HCT116 (cell line): ENCODE results near the gene SLC9A9.

Source experiments
- ATF3 ChIP-seq: IDR thresholded peaks from 2 replicates; pipeline ENCODE4 v1.6.1; 2012
- CBX3 ChIP-seq: IDR thresholded peaks from 2 replicates; pipeline ENCODE4 v1.6.1; 2012; ENCODE audit warnings: low read depth
- CEBPB ChIP-seq: IDR thresholded peaks from 2 replicates; pipeline ENCODE4 v1.6.1; 2012; ENCODE audit warnings: low read depth
- CTCF ChIP-seq, 3 experiments: fragments of 200-600 bp in 1 of 3; sonication (generic) in 1 of 3; IDR thresholded peaks in 2 of 3; conservative IDR thresholded peaks in 1 of 3; 2 replicates each; pipeline ENCODE4 v1.5.1; 2012 to 2017; ENCODE audit warnings: low read depth in 2 of 3, low read length in 2 of 3, antibody characterized with exemption in 1 of 3, borderline replicate concordance in 1 of 3, control low read depth in 1 of 3, mild to moderate bottlenecking in 1 of 3, mixed read lengths in 1 of 3, mixed run types in 1 of 3, moderate library complexity in 1 of 3; ENCODE audit not compliant: insufficient read depth in 1 of 3
- EGR1 ChIP-seq: IDR thresholded peaks from 2 replicates; pipeline ENCODE4 v1.6.1; 2012; ENCODE audit warnings: low read depth
- ELF1 ChIP-seq: IDR thresholded peaks from 2 replicates; pipeline ENCODE4 v1.6.1; 2012; ENCODE audit warnings: low read depth, borderline replicate concordance
- EZH2phosphoT487 ChIP-seq: fragments of 200-600 bp; IDR thresholded peaks from 2 replicates; pipeline ENCODE4 v1.6.1; 2018; ENCODE audit warnings: antibody characterized with exemption, borderline replicate concordance
- JUND ChIP-seq: IDR thresholded peaks from 2 replicates; pipeline ENCODE4 v1.6.1; 2012
- POLR2A ChIP-seq: IDR thresholded peaks from 2 replicates; pipeline ENCODE4 v1.7.0; 2011; ENCODE audit warnings: borderline replicate concordance; ENCODE audit not compliant: insufficient read depth, insufficient read length; ENCODE audit errors: extremely low read depth
- POLR2AphosphoS5 ChIP-seq: IDR thresholded peaks from 2 replicates; pipeline ENCODE4 v1.6.1; 2011; ENCODE audit warnings: mild to moderate bottlenecking, low read depth, low read length, moderate library complexity
- RAD21 ChIP-seq: IDR thresholded peaks from 2 replicates; pipeline ENCODE4 v1.6.1; 2012; ENCODE audit warnings: low read depth, mild to moderate bottlenecking
- SIN3A ChIP-seq: IDR thresholded peaks from 2 replicates; pipeline ENCODE4 v1.6.1; 2012; ENCODE audit warnings: low read depth
- YY1 ChIP-seq: IDR thresholded peaks from 2 replicates; pipeline ENCODE4 v1.6.1; 2011; ENCODE audit warnings: low read length, low read depth, moderate library complexity, mild to moderate bottlenecking; ENCODE audit not compliant: insufficient replicate concordance; ENCODE audit errors: extremely low read depth
- ZBTB33 ChIP-seq: IDR thresholded peaks from 2 replicates; pipeline ENCODE4 v1.6.1; 2011; ENCODE audit warnings: mild to moderate bottlenecking, low read length, moderate library complexity; ENCODE audit not compliant: insufficient replicate concordance; ENCODE audit errors: extremely low read depth

GRCh38 chr3:143232981-143233380 lies 615.3 kb downstream of the SLC9A9 start:
- TF ChIP-seq ATF3: no peak
- TF ChIP-seq POLR2A: no peak
- TF ChIP-seq CTCF (IDR thresholded peaks at IDR 0.05 in 2 of 3, conservative IDR thresholded peaks at IDR 0.05 in 1 of 3; ENCODE audit: borderline replicate concordance in 1 of 3, insufficient read depth in 1 of 3, low read depth in 2 of 3, low read length in 2 of 3): no peak
- TF ChIP-seq YY1: no peak
- no peak for TF ChIP-seq POLR2AphosphoS5
- TF ChIP-seq EZH2phosphoT487: no peak
- no peak for TF ChIP-seq JUND
- no peak for TF ChIP-seq CEBPB
- no peak for TF ChIP-seq RAD21
- no peak for TF ChIP-seq ELF1
- no peak for TF ChIP-seq EGR1
- TF ChIP-seq ZBTB33: no peak
- no peak for TF ChIP-seq SIN3A
- no peak for TF ChIP-seq CBX3
